HepG2 (cell line): ENCODE measurements around the gene HYAL2. TPM values are rescaled to one million over a fixed set of nuclear protein-coding genes. Genes with fewer than 3 reads are reported as not detected.

ENCODE experiments used
- MED13 ChIP-seq: sonication (generic); formaldehyde crosslinking; IDR thresholded peaks from 2 replicates; pipeline ENCODE4 v1.5.0; 2020; ENCODE audit warnings: missing genetic modification reagents
- POLR2G ChIP-seq: fragments of 200-400 bp; formaldehyde crosslinking; IDR thresholded peaks from 2 replicates; pipeline ENCODE4 v1.6.1; 2018; ENCODE audit warnings: mild to moderate bottlenecking, low read depth, low read length, moderate library complexity
- RELA ChIP-seq: sonication (generic); formaldehyde crosslinking; IDR thresholded peaks from 2 replicates; pipeline ENCODE4 v1.4.0; 2020; ENCODE audit warnings: missing genetic modification reagents
- SNAPC2 ChIP-seq: sonication (generic); formaldehyde crosslinking; IDR thresholded peaks from 2 replicates; pipeline ENCODE4 v1.8.1; 2022; ENCODE audit warnings: mild to moderate bottlenecking, missing genetic modification reagents
- SP5 ChIP-seq: IDR thresholded peaks from 2 replicates; pipeline ENCODE4 v1.6.1; 2016; ENCODE audit warnings: low read depth, borderline replicate concordance
- SRSF1 ChIP-seq: fragments of 200-400 bp; formaldehyde crosslinking; optimal IDR thresholded peaks from 2 replicates; pipeline ENCODE3; 2017; ENCODE audit warnings: mild to moderate bottlenecking, low read depth, low read length, moderate library complexity
- TBL1XR1 ChIP-seq: fragments of 150-350 bp; IDR thresholded peaks from 2 replicates; pipeline ENCODE4 v1.6.1; 2014; ENCODE audit warnings: borderline replicate concordance, low read length; ENCODE audit not compliant: partially characterized antibody
- YEATS4 ChIP-seq: sonication (generic); formaldehyde crosslinking; IDR thresholded peaks from 2 replicates; pipeline ENCODE4 v1.4.0; 2020; ENCODE audit warnings: missing genetic modification reagents, borderline replicate concordance
- ZNF552 ChIP-seq: sonication (generic); formaldehyde crosslinking; IDR thresholded peaks from 2 replicates; pipeline ENCODE4 v1.9.0; 2022; ENCODE audit warnings: missing genetic modification reagents, mild to moderate bottlenecking, borderline replicate concordance
- ZNF558 ChIP-seq: sonication (generic); formaldehyde crosslinking; IDR thresholded peaks from 2 replicates; pipeline ENCODE4 v1.9.0; 2022; ENCODE audit warnings: mild to moderate bottlenecking, missing genetic modification reagents, borderline replicate concordance
- ZNF598 ChIP-seq: sonication (generic); formaldehyde crosslinking; IDR thresholded peaks from 2 replicates; pipeline ENCODE4 v1.5.1; 2020; ENCODE audit warnings: mild to moderate bottlenecking, missing genetic modification reagents, borderline replicate concordance
- ZNF773 ChIP-seq: sonication (generic); formaldehyde crosslinking; IDR thresholded peaks from 2 replicates; pipeline ENCODE4 v1.4.0; 2020; ENCODE audit warnings: missing genetic modification reagents, borderline replicate concordance
- polyA plus RNA-seq, 8 experiments: library from polyadenylated mRNA; depleted of rRNA in 3 of 8; stranded (reverse) in 7 of 8; unstranded in 1 of 8; fragments of >200 nt; fragmentation: Illumina TruSeq in 4 of 8; extraction: Trizol in 4 of 8; gene quantifications; 2 replicates each; pipeline versions ENCODE4 v1.2.1 to v1.2.3, GENCODE V29; 2011 to 2016; ENCODE audit warnings: low read depth in 4 of 8, missing spikeins in 1 of 8, mixed read lengths in 1 of 8; ENCODE audit not compliant: insufficient read depth in 1 of 8
- total RNA-seq, 5 experiments: library from RNA; depleted of rRNA; stranded (reverse); fragments of >200 nt; fragmentation: Illumina TruSeq; extraction: Trizol; gene quantifications; 2 replicates each; pipeline ENCODE4 v1.2.3, GENCODE V29; 2016; ENCODE audit warnings: low read depth in 1 of 5
- TF ChIP-seq, protein P1 (sequence below): IDR thresholded peaks from 2 replicates; pipeline ENCODE4 v1.6.1; 2016; ENCODE audit warnings: missing genetic modification reagents, missing compliant biosample characterization
- TF ChIP-seq, protein P2 (sequence below), 2 experiments: sonication (generic) in 1 of 2; formaldehyde crosslinking in 1 of 2; IDR thresholded peaks; 2 replicates each; pipeline versions ENCODE4 v1.6.1 to v1.9.0; 2014 to 2022; ENCODE audit warnings: antibody characterized with exemption in 1 of 2, borderline replicate concordance in 1 of 2, inconsistent platforms in 1 of 2, low read depth in 1 of 2, missing genetic modification reagents in 1 of 2
- TF ChIP-seq, protein P3 (sequence below): sonication (generic); formaldehyde crosslinking; IDR thresholded peaks from 2 replicates; pipeline ENCODE4 v1.4.0; 2020; ENCODE audit warnings: missing genetic modification reagents, borderline replicate concordance
- TF ChIP-seq, protein P4 (sequence below): sonication (generic); formaldehyde crosslinking; IDR thresholded peaks from 2 replicates; pipeline ENCODE4 v1.5.1; 2020; ENCODE audit warnings: mild to moderate bottlenecking, moderate library complexity, missing genetic modification reagents

Gene HYAL2
- total and polyA plus RNA-seq, 2 of the 13 experiments (the other 11 are each of a cell fraction or from before 2014, with no cell fraction given) = 76.2 to 102 TPM

DNA sequence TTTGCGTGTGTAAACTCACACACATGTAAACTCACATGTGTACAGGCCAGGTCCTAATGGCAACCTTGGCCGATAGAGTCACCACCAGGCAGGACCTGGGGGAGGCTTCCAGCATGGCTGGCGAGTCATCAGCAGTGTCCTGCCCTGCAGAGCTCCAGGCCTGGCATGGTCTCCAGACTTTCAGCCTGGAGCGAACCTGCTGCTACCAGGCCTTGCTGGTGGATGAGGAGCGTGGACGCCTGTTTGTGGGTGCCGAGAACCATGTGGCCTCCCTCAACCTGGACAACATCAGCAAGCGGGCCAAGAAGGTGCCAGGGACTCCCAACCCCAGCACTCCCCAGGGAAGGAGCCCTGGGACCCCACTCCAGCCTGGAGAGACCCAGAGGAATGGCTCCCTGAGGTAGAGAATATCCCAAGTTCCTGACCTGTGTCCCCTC lies 52.5 kb downstream of the HYAL2 start (continued):
- TF ChIP-seq POLR2G = 0 out of 2 replicates have a peak, but pooled peaks have one; percentile 33
- 0 out of 2 replicates have a peak, but pooled peaks have one; percentile 38 for TF ChIP-seq YEATS4 (CRISPR knock-in tag)
- TF ChIP-seq, protein P1, sequence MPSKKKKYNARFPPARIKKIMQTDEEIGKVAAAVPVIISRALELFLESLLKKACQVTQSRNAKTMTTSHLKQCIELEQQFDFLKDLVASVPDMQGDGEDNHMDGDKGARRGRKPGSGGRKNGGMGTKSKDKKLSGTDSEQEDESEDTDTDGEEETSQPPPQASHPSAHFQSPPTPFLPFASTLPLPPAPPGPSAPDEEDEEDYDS = no peak
- TF ChIP-seq ZNF552 = no peak
- TF ChIP-seq, protein P2, sequence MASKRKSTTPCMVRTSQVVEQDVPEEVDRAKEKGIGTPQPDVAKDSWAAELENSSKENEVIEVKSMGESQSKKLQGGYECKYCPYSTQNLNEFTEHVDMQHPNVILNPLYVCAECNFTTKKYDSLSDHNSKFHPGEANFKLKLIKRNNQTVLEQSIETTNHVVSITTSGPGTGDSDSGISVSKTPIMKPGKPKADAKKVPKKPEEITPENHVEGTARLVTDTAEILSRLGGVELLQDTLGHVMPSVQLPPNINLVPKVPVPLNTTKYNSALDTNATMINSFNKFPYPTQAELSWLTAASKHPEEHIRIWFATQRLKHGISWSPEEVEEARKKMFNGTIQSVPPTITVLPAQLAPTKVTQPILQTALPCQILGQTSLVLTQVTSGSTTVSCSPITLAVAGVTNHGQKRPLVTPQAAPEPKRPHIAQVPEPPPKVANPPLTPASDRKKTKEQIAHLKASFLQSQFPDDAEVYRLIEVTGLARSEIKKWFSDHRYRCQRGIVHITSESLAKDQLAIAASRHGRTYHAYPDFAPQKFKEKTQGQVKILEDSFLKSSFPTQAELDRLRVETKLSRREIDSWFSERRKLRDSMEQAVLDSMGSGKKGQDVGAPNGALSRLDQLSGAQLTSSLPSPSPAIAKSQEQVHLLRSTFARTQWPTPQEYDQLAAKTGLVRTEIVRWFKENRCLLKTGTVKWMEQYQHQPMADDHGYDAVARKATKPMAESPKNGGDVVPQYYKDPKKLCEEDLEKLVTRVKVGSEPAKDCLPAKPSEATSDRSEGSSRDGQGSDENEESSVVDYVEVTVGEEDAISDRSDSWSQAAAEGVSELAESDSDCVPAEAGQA (IDR thresholded peaks at IDR 0.05; ENCODE audit: low read depth) = no peak
- TF ChIP-seq, protein P2 (CRISPR knock-in tag; IDR thresholded peaks at IDR 0.05; ENCODE audit: borderline replicate concordance) = no peak
- TF ChIP-seq SNAPC2 (CRISPR knock-in tag) = no peak
- no peak for TF ChIP-seq ZNF773 (CRISPR knock-in tag)
- TF ChIP-seq, protein P3, sequence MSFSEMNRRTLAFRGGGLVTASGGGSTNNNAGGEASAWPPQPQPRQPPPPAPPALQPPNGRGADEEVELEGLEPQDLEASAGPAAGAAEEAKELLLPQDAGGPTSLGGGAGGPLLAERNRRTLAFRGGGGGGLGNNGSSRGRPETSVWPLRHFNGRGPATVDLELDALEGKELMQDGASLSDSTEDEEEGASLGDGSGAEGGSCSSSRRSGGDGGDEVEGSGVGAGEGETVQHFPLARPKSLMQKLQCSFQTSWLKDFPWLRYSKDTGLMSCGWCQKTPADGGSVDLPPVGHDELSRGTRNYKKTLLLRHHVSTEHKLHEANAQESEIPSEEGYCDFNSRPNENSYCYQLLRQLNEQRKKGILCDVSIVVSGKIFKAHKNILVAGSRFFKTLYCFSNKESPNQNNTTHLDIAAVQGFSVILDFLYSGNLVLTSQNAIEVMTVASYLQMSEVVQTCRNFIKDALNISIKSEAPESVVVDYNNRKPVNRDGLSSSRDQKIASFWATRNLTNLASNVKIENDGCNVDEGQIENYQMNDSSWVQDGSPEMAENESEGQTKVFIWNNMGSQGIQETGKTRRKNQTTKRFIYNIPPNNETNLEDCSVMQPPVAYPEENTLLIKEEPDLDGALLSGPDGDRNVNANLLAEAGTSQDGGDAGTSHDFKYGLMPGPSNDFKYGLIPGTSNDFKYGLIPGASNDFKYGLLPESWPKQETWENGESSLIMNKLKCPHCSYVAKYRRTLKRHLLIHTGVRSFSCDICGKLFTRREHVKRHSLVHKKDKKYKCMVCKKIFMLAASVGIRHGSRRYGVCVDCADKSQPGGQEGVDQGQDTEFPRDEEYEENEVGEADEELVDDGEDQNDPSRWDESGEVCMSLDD (CRISPR knock-in tag) = no peak; the same call in 1 of the 2 replicates
- TF ChIP-seq, protein P4, sequence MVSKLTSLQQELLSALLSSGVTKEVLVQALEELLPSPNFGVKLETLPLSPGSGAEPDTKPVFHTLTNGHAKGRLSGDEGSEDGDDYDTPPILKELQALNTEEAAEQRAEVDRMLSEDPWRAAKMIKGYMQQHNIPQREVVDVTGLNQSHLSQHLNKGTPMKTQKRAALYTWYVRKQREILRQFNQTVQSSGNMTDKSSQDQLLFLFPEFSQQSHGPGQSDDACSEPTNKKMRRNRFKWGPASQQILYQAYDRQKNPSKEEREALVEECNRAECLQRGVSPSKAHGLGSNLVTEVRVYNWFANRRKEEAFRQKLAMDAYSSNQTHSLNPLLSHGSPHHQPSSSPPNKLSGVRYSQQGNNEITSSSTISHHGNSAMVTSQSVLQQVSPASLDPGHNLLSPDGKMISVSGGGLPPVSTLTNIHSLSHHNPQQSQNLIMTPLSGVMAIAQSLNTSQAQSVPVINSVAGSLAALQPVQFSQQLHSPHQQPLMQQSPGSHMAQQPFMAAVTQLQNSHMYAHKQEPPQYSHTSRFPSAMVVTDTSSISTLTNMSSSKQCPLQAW (CRISPR knock-in tag) = no peak
- no peak for TF ChIP-seq ZNF598 (CRISPR knock-in tag)
- TF ChIP-seq RELA (CRISPR knock-in tag) = no peak
- no peak for TF ChIP-seq TBL1XR1
- peak; percentile 61; the same call in 1 of the 2 replicates for TF ChIP-seq ZNF558 (CRISPR knock-in tag)
- no peak for TF ChIP-seq SP5 (CRISPR knock-in tag)
- TF ChIP-seq MED13 = peak; percentile 19; the same call in 1 of the 2 replicates
- no peak for TF ChIP-seq SRSF1
